Measurements from ENCODE around the gene LAIR2. TPM values are rescaled to one million over a fixed set of nuclear protein-coding genes. Genes with fewer than 3 reads are reported as not detected.

The LAIR2 gene
- total RNA-seq, 2 donors from 2014 or later, result not detected

DNA sequence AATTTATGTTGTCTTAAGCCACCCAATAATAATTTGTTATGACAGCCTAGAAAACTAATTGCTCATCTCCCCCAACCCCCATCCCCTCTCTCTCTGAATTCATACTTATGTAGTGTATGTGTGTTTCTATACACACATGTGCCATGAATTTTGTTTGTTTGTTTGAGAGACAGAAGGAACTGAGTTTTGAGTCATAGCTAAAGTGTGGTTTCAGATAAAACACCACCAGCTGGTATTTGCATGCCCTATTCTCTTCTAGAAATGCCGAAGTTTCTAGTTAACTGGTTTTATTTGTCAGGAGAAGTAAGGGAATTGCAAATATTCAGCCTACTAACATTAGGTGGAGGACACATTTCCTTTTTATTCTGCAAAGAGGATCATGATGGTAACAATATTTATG, 53.6 kb downstream of the LAIR2 start:
- Histone ChIP-seq H3K4me1 (replicated peaks) (no peaks in the 10 kb centered on the region), H3K27ac (no peak overlapping the region), H3K27me3 (replicated peaks; ENCODE audit: insufficient read depth) (no peaks in the 10 kb centered on the region), H3K36me3 (no peaks in the 10 kb centered on the region), H3K9me3 (no peaks in the 10 kb centered on the region), H3K4me3 (no peak overlapping the region)
- WGBS, result 80% methylated on average over 1 of the region's 1 CpG
- intact Hi-C loops (cut with DNase I), result no loop called here
- TF ChIP-seq POLR2A (IDR thresholded peaks at IDR 0.05), result no peak
- TF ChIP-seq POLR2AphosphoS5 (IDR thresholded peaks at IDR 0.05), result no peak
- TF ChIP-seq, protein P1, sequence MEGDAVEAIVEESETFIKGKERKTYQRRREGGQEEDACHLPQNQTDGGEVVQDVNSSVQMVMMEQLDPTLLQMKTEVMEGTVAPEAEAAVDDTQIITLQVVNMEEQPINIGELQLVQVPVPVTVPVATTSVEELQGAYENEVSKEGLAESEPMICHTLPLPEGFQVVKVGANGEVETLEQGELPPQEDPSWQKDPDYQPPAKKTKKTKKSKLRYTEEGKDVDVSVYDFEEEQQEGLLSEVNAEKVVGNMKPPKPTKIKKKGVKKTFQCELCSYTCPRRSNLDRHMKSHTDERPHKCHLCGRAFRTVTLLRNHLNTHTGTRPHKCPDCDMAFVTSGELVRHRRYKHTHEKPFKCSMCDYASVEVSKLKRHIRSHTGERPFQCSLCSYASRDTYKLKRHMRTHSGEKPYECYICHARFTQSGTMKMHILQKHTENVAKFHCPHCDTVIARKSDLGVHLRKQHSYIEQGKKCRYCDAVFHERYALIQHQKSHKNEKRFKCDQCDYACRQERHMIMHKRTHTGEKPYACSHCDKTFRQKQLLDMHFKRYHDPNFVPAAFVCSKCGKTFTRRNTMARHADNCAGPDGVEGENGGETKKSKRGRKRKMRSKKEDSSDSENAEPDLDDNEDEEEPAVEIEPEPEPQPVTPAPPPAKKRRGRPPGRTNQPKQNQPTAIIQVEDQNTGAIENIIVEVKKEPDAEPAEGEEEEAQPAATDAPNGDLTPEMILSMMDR (IDR thresholded peaks at IDR 0.05), result no peak
- DNase-seq (ENCODE audit: low spot score), result no peak

- intact Hi-C loops (cut with DNase I), result no loop called here
- Histone ChIP-seq H3K4me1 (replicated peaks) (no peaks in the 10 kb centered on the region), H3K27ac (no peak overlapping the region), H3K36me3 (no peaks in the 10 kb centered on the region), H3K9me3 (no peaks in the 10 kb centered on the region), H3K4me3 (no peak overlapping the region), H3K27me3 (replicated peaks; ENCODE audit: insufficient read depth) (no peaks in the 10 kb centered on the region)
- WGBS, result 40% methylated on average over 3 of the region's 3 CpGs
- DNase-seq (ENCODE audit: low spot score), result no peak
- TF ChIP-seq, protein P1 (IDR thresholded peaks at IDR 0.05), result no peak
- TF ChIP-seq POLR2AphosphoS5 (IDR thresholded peaks at IDR 0.05) (no peak), POLR2A (IDR thresholded peaks at IDR 0.05) (no peak)
Measured at GRCh38 chr19:54558339-54558738, 55.7 kb downstream of the LAIR2 start.

Small RNA genes within 50 kb of the gene (small RNA-seq; reads per million reads assigned to genes)
- gene AC245036.2, result 0 reads per million in 2 donors

Other genes starting within 250 kb of the LAIR2 start
- 1 to 10 TPM in 1 of 2 donors, not detected in 1; 1.5 TPM for gene LILRB5, start 245.6 kb upstream of the LAIR2 start, total RNA-seq
- 1 to 10 TPM in 1 of 2 donors, under 1 TPM in 1; 0.09 to 1.4 TPM for gene LILRB2, start 221.7 kb upstream of the LAIR2 start, total RNA-seq
- 1 to 10 TPM in 1 of 2 donors, not detected in 1; 1.2 TPM for gene LILRA5, start 189.7 kb upstream of the LAIR2 start, total RNA-seq
- 1 to 10 TPM; 1.7 to 2.3 TPM for gene LILRA4, start 163.7 kb upstream of the LAIR2 start, total RNA-seq
- gene LAIR1, start 137.9 kb upstream of the LAIR2 start, total RNA-seq, result 10 to 100 TPM in 1 of 2 donors, 1 to 10 TPM in 1; 7.2 to 19.7 TPM
- 100 to 1,000 TPM in 1 of 2 donors, 1 to 10 TPM in 1; 1.8 to 136 TPM for gene TTYH1, start 87.4 kb upstream of the LAIR2 start, total RNA-seq
- 100 to 1,000 TPM; 111 to 292 TPM for gene LENG8, start 53.6 kb upstream of the LAIR2 start, total RNA-seq
- 10 to 100 TPM; 18.6 to 22.2 TPM for gene LENG9, start 39.1 kb upstream of the LAIR2 start, total RNA-seq
- 100 to 1,000 TPM; 102 to 193 TPM for gene CDC42EP5, start 29.5 kb upstream of the LAIR2 start, total RNA-seq
- 1 to 10 TPM; 1.6 to 2.5 TPM for gene LILRA2, start 71.0 kb downstream of the LAIR2 start, total RNA-seq
- 1 to 10 TPM in 1 of 2 donors, under 1 TPM in 1; 0.96 to 1.7 TPM for gene LILRA1, start 90.8 kb downstream of the LAIR2 start, total RNA-seq
- 1 to 10 TPM in 1 of 2 donors, under 1 TPM in 1; 0.68 to 1.2 TPM for gene LILRB1, start 127.7 kb downstream of the LAIR2 start, total RNA-seq
- 1 to 10 TPM; 1.6 to 5.7 TPM for gene LILRB4, start 160.2 kb downstream of the LAIR2 start, total RNA-seq
- not detected for gene KIR3DL3, start 221.6 kb downstream of the LAIR2 start, total RNA-seq
- not detected for gene KIR2DL3, start 235.7 kb downstream of the LAIR2 start, total RNA-seq